K562 (cell line): ENCODE data around the gene ERCC6L. TPM values are rescaled to one million over a fixed set of nuclear protein-coding genes. Genes with fewer than 3 reads are reported as not detected.
A peak's percentile ranks its signal among the peaks of the same experiment; 100 is the strongest.

Source experiments
- BRD9 ChIP-seq: fragments of 450-650 bp; IDR thresholded peaks from 2 replicates; pipeline ENCODE4 v1.6.1; 2018; ENCODE audit warnings: low read depth; ENCODE audit not compliant: partially characterized antibody
- CHD4 ChIP-seq: fragments of 200-600 bp; sonication (generic); IDR thresholded peaks from 3 replicates; pipeline ENCODE4 v1.6.1; 2012; ENCODE audit warnings: low read depth, mild to moderate bottlenecking, mixed read lengths, low read length, inconsistent platforms; ENCODE audit not compliant: insufficient read depth, insufficient replicate concordance, poor library complexity, severe bottlenecking
- DACH1 ChIP-seq: fragments of 450-650 bp; IDR thresholded peaks from 2 replicates; pipeline ENCODE4 v1.6.1; 2018; ENCODE audit not compliant: partially characterized antibody
- DPF2 ChIP-seq: fragments of 450-650 bp; IDR thresholded peaks from 2 replicates; pipeline ENCODE4 v1.6.1; 2016
- ETV5 ChIP-seq: sonication (generic); formaldehyde crosslinking; IDR thresholded peaks from 2 replicates; pipeline ENCODE4 v1.4.0; 2020; ENCODE audit warnings: low read depth, mild to moderate bottlenecking, missing genetic modification reagents
- FOS ChIP-seq: IDR thresholded peaks from 3 replicates; pipeline ENCODE4 v1.6.1; 2011; ENCODE audit not compliant: insufficient read length; ENCODE audit errors: extremely low read depth
- GABPB1 ChIP-seq: sonication (generic); formaldehyde crosslinking; IDR thresholded peaks from 2 replicates; pipeline ENCODE4 v1.8.0; 2022; ENCODE audit warnings: mild to moderate bottlenecking, missing genetic modification reagents
- GTF2F1 ChIP-seq: IDR thresholded peaks from 2 replicates; pipeline ENCODE4 v1.6.1; 2011; ENCODE audit warnings: low read depth, low read length, improper control_type of control experiment
- HOXB6 ChIP-seq: fragments of 250-450 bp; sonication (Bioruptor Pico); IDR thresholded peaks from 2 replicates; pipeline ENCODE4 v1.5.1; 2022; ENCODE audit warnings: mild to moderate bottlenecking, borderline replicate concordance
- OTX1 ChIP-seq: fragments of 450-650 bp; formaldehyde crosslinking; IDR thresholded peaks from 2 replicates; pipeline ENCODE4 v1.4.0; 2022; ENCODE audit warnings: mild to moderate bottlenecking
- PHB ChIP-seq: fragments of 250-450 bp; sonication (Bioruptor Pico); IDR thresholded peaks from 2 replicates; pipeline ENCODE4 v1.5.0; 2021
- POLR2G ChIP-seq: fragments of 200-400 bp; formaldehyde crosslinking; IDR thresholded peaks from 2 replicates; pipeline ENCODE4 v1.6.1; 2017; ENCODE audit warnings: low read depth, mild to moderate bottlenecking, antibody characterized with exemption, low read length, moderate library complexity
- PPARD ChIP-seq: fragments of 250-450 bp; sonication (Bioruptor Pico); IDR thresholded peaks from 2 replicates; pipeline ENCODE4 v1.8.0; 2022; ENCODE audit warnings: inconsistent platforms, mild to moderate bottlenecking, moderate library complexity
- RBM17 ChIP-seq: fragments of 200-400 bp; formaldehyde crosslinking; IDR thresholded peaks from 2 replicates; pipeline ENCODE4 v1.6.1; 2017; ENCODE audit warnings: low read depth, mild to moderate bottlenecking, low read length, borderline replicate concordance
- RBM34 ChIP-seq: fragments of 200-400 bp; formaldehyde crosslinking; IDR thresholded peaks from 2 replicates; pipeline ENCODE4 v1.6.1; 2018; ENCODE audit warnings: low read length, borderline replicate concordance; ENCODE audit not compliant: insufficient read depth
- SAFB ChIP-seq: fragments of 200-400 bp; formaldehyde crosslinking; IDR thresholded peaks from 2 replicates; pipeline ENCODE4 v1.6.1; 2017; ENCODE audit warnings: low read depth, low read length, borderline replicate concordance
- STAG1 ChIP-seq: sonication (generic); formaldehyde crosslinking; IDR thresholded peaks from 2 replicates; pipeline ENCODE4 v1.5.0; 2020; ENCODE audit warnings: missing genetic modification reagents, borderline replicate concordance
- ZNF583 ChIP-seq: fragments of 250-450 bp; sonication (Bioruptor Pico); IDR thresholded peaks from 2 replicates; pipeline ENCODE4 v1.4.0; 2020
- polyA plus RNA-seq, 8 experiments: library from polyadenylated mRNA; depleted of rRNA in 4 of 8; stranded (reverse) in 5 of 8; unstranded in 3 of 8; fragments of >200 nt; fragmentation: Nextera tagmentation in 2 of 8; fragmentation: Illumina TruSeq in 1 of 8; extraction: Ambion mirVana in 2 of 8; extraction: Trizol in 1 of 8; gene quantifications; 2 replicates each; pipeline versions ENCODE4 v1.2.1 to v1.2.3, GENCODE V29; 2011 to 2014; ENCODE audit warnings: inconsistent platforms in 1 of 8, missing spikeins in 1 of 8
- total RNA-seq, 7 experiments: library from RNA; depleted of rRNA in 6 of 7; stranded (reverse); fragments of >200 nt in 6 of 7; fragmentation: Illumina TruSeq in 2 of 7; extraction: Trizol in 2 of 7; gene quantifications; 2 replicates each; pipeline versions ENCODE4 v1.2.1 to v1.2.3, GENCODE V29; 2011 to 2021; ENCODE audit warnings: low replicate concordance in 1 of 7
- TF ChIP-seq, protein P1 (sequence below): sonication (generic); formaldehyde crosslinking; IDR thresholded peaks from 2 replicates; pipeline ENCODE4 v1.8.0; 2022; ENCODE audit warnings: mild to moderate bottlenecking, missing genetic modification reagents

Gene ERCC6L
- total and polyA plus RNA-seq, 9 of the 15 experiments (the other 6 are each of a cell fraction or from before 2014, with no cell fraction given): 6.4 to 17.4 (median 11.9) TPM

DNA sequence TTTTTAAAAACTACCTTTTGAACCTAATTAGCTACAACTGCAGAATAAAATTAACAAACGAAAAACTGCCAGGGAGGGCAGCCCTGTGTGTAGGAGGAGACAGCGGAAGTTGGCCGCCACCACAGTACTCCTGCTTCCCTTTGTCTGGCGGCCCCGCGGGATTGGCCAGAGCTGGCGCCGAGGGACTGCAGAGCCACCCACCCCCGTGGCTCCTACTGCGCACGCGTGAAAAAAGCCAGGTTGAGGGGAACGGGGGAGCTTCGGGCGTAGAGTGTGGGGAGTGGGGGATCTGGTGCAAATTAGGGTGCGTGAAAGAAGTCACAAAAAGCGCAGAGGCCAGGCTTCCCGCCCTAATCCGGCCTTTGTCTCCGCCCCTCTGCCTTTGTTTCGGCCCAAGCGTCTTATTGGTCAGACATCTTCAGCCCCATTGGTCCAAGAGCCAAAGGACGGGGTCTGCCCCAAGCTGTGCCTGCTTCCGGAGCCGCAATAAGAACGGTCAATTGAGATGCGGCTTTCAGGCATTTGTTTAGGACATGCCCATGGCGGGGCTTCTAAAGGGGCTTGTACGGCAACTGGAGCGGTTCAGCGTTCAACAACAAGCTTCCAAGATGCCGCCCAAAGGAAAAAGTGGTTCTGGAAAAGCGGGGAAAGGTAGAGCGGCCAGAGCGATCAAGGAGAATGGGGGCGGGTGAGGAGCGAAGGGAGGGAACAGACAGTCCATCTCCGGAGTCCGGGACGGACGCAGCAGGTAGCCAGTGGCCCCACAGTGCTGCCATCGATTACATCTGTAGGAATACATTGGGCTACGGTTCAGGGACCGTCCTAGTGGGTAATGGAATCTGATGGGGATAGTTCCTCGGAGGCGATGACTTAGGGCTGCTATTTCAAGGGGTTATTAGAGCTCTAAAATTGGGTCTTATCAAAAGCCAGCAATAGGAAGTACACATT, 57.4 kb downstream of the ERCC6L start, which contains the start of gene PIN4 (continued):
- TF ChIP-seq, protein P1, sequence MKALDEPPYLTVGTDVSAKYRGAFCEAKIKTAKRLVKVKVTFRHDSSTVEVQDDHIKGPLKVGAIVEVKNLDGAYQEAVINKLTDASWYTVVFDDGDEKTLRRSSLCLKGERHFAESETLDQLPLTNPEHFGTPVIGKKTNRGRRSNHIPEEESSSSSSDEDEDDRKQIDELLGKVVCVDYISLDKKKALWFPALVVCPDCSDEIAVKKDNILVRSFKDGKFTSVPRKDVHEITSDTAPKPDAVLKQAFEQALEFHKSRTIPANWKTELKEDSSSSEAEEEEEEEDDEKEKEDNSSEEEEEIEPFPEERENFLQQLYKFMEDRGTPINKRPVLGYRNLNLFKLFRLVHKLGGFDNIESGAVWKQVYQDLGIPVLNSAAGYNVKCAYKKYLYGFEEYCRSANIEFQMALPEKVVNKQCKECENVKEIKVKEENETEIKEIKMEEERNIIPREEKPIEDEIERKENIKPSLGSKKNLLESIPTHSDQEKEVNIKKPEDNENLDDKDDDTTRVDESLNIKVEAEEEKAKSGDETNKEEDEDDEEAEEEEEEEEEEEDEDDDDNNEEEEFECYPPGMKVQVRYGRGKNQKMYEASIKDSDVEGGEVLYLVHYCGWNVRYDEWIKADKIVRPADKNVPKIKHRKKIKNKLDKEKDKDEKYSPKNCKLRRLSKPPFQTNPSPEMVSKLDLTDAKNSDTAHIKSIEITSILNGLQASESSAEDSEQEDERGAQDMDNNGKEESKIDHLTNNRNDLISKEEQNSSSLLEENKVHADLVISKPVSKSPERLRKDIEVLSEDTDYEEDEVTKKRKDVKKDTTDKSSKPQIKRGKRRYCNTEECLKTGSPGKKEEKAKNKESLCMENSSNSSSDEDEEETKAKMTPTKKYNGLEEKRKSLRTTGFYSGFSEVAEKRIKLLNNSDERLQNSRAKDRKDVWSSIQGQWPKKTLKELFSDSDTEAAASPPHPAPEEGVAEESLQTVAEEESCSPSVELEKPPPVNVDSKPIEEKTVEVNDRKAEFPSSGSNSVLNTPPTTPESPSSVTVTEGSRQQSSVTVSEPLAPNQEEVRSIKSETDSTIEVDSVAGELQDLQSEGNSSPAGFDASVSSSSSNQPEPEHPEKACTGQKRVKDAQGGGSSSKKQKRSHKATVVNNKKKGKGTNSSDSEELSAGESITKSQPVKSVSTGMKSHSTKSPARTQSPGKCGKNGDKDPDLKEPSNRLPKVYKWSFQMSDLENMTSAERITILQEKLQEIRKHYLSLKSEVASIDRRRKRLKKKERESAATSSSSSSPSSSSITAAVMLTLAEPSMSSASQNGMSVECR (CRISPR knock-in tag): 0 out of 2 replicates have a peak, but pooled peaks have one; percentile 25
- TF ChIP-seq PHB: no peak
- TF ChIP-seq HOXB6 (CRISPR knock-in tag): no peak
- peak; percentile 55 for TF ChIP-seq FOS
- TF ChIP-seq RBM17: no peak
- no peak for TF ChIP-seq GTF2F1
- no peak for TF ChIP-seq OTX1 (CRISPR knock-in tag)
- TF ChIP-seq DACH1: peak; percentile 86
- TF ChIP-seq CHD4: no peak
- no peak for TF ChIP-seq STAG1 (CRISPR knock-in tag)
- no peak for TF ChIP-seq SAFB
- peak; percentile 77 for TF ChIP-seq POLR2G
- 0 out of 2 replicates have a peak, but pooled peaks have one; percentile 25 for TF ChIP-seq DPF2
- no peak for TF ChIP-seq PPARD (CRISPR knock-in tag)
- no peak for TF ChIP-seq ZNF583 (CRISPR knock-in tag)
- no peak for TF ChIP-seq GABPB1 (CRISPR knock-in tag)
- no peak for TF ChIP-seq BRD9
- TF ChIP-seq RBM34: no peak
- TF ChIP-seq ETV5: no peak
